ENCODE data around the gene MAK.

DNA sequence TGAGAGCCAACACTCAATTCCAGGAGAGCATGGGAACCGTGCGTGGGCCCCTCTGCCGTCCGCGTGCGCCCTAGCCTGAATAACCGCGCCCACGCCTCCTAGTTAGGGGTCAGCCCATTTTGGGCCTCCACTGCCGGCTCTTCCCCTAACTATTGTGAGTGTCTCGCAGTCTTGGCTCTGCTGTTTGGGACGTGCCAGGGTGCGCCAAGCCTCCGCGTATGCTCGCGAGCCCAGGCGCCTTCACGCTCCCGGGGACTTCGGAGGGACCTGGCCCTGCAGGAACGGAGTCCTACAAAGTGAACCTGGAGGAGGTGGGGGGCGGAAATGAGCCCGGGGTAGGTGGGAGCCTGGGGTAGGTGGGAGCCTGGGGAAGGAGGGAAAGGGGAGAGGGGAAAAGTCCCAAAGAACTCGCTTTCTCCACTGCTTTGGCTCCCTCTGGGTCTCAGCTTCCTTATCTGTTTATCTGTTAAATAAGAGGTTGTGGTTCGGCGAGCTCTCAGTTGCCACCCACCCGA lies 44.4 kb upstream of the MAK start:
- TF ChIP-seq, protein P1, sequence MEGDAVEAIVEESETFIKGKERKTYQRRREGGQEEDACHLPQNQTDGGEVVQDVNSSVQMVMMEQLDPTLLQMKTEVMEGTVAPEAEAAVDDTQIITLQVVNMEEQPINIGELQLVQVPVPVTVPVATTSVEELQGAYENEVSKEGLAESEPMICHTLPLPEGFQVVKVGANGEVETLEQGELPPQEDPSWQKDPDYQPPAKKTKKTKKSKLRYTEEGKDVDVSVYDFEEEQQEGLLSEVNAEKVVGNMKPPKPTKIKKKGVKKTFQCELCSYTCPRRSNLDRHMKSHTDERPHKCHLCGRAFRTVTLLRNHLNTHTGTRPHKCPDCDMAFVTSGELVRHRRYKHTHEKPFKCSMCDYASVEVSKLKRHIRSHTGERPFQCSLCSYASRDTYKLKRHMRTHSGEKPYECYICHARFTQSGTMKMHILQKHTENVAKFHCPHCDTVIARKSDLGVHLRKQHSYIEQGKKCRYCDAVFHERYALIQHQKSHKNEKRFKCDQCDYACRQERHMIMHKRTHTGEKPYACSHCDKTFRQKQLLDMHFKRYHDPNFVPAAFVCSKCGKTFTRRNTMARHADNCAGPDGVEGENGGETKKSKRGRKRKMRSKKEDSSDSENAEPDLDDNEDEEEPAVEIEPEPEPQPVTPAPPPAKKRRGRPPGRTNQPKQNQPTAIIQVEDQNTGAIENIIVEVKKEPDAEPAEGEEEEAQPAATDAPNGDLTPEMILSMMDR (IDR thresholded peaks at IDR 0.05), result no peak
- TF ChIP-seq POLR2A (IDR thresholded peaks at IDR 0.05), result no peak
